GM21528 (cell line): Measurements from ENCODE around the gene PPIB.
"Not testable (repeated sequence)": the region's sequence is repeated elsewhere in the genome, so short reads cannot be mapped to it uniquely, and the experiment has no call there.

ENCODE experiments used
- ATAC-seq: cut with Tn5 transposase; IDR thresholded peaks from one replicate; pipeline ENCODE4 v1.9.1; 2021; ENCODE audit warnings: mild to moderate bottlenecking, moderate library complexity; ENCODE audit not compliant: unreplicated experiment, low FRiP score

Gene PPIB

GRCh38 chr15:64143276-64143675 is 19.5 kb downstream of the PPIB start:
- ATAC-seq, result no peak

GRCh38 chr15:64141798-64142512 is 20.9 kb downstream of the PPIB start:
- ATAC-seq, result no peak

- ATAC-seq, result no peak
Observed at GRCh38 chr15:64138331-64138941, 24.4 kb downstream of the PPIB start.

GRCh38 chr15:64137226-64137833 is 25.5 kb downstream of the PPIB start:
- no peak for ATAC-seq

GRCh38 chr15:64136347-64136746 is 26.5 kb downstream of the PPIB start:
- ATAC-seq, result no peak

- no peak for ATAC-seq
Observed at GRCh38 chr15:64134345-64134829, 28.4 kb downstream of the PPIB start.

GRCh38 chr15:64133623-64134344 is 29.0 kb downstream of the PPIB start:
- no peak for ATAC-seq

- no peak for ATAC-seq
Observed at GRCh38 chr15:64132217-64132616, 30.6 kb downstream of the PPIB start.

- no peak for ATAC-seq
Observed at GRCh38 chr15:64131547-64131946, 31.3 kb downstream of the PPIB start.

- no peak for ATAC-seq
Observed at GRCh38 chr15:64130159-64130558, 32.7 kb downstream of the PPIB start.

GRCh38 chr15:64127521-64128270 is 35.1 kb downstream of the PPIB start:
- no peak for ATAC-seq

GRCh38 chr15:64125978-64126377 is 36.8 kb downstream of the PPIB start:
- ATAC-seq, result no peak

GRCh38 chr15:64122936-64123351 is 39.9 kb downstream of the PPIB start:
- ATAC-seq, result no peak

- no peak for ATAC-seq
Observed at GRCh38 chr15:64122444-64122843, 40.4 kb downstream of the PPIB start.

GRCh38 chr15:64121614-64122013 is 41.2 kb downstream of the PPIB start:
- ATAC-seq, result no peak

- not testable (repeated sequence) for ATAC-seq
Observed at GRCh38 chr15:64120322-64120721, 42.5 kb downstream of the PPIB start.

- no peak for ATAC-seq
Observed at GRCh38 chr15:64117759-64118487, 44.9 kb downstream of the PPIB start.

GRCh38 chr15:64112904-64113303 is 49.9 kb downstream of the PPIB start:
- ATAC-seq, result no peak

- ATAC-seq, result no peak
Observed at GRCh38 chr15:64112073-64112772, 50.6 kb downstream of the PPIB start.
